K562 (cell line): Measurements from ENCODE around the gene C2orf42. TPM values are rescaled to one million over a fixed set of nuclear protein-coding genes. Genes with fewer than 3 reads are reported as not detected.

Experiments used
- CXXC5 ChIP-seq: fragments of 250-450 bp; sonication (Bioruptor Pico); IDR thresholded peaks from 2 replicates; pipeline ENCODE4 v1.8.0; 2022; ENCODE audit warnings: inconsistent platforms, mild to moderate bottlenecking, moderate library complexity
- E2F5 ChIP-seq: sonication (generic); formaldehyde crosslinking; IDR thresholded peaks from 2 replicates; pipeline ENCODE4 v1.8.0; 2022; ENCODE audit warnings: mild to moderate bottlenecking, missing genetic modification reagents
- ETV1 ChIP-seq: fragments of 450-650 bp; conservative IDR thresholded peaks from 2 replicates; pipeline ENCODE4 v1.6.1; 2016; ENCODE audit warnings: missing genetic modification characterization, control low read depth, low read depth, missing compliant biosample characterization
- HMGN3 ChIP-seq: IDR thresholded peaks from 2 replicates; pipeline ENCODE4 v1.6.1; 2011; ENCODE audit warnings: borderline replicate concordance, low read depth, mild to moderate bottlenecking, mixed read lengths, low read length; ENCODE audit not compliant: insufficient read length; ENCODE audit errors: extremely low read depth
- MIER1 ChIP-seq: fragments of 450-650 bp; IDR thresholded peaks from 2 replicates; pipeline ENCODE4 v1.6.1; 2016; ENCODE audit warnings: antibody characterized with exemption, mild to moderate bottlenecking, low read depth
- SMARCA5 ChIP-seq: fragments of 450-650 bp; IDR thresholded peaks from 2 replicates; pipeline ENCODE4 v1.6.1; 2016
- SMARCC2 ChIP-seq: fragments of 450-650 bp; IDR thresholded peaks from 2 replicates; pipeline ENCODE4 v1.6.1; 2017; ENCODE audit warnings: antibody characterized with exemption, moderate library complexity, mild to moderate bottlenecking, low read depth
- ZNF589 ChIP-seq: fragments of 200-800 bp; sonication (Bioruptor generic); IDR thresholded peaks from 2 replicates; pipeline ENCODE4 v1.6.1; 2016; ENCODE audit warnings: low read depth, missing genetic modification characterization, missing compliant biosample characterization
- polyA plus RNA-seq, 8 experiments: library from polyadenylated mRNA; depleted of rRNA in 4 of 8; stranded (reverse) in 5 of 8; unstranded in 3 of 8; fragments of >200 nt; fragmentation: Nextera tagmentation in 2 of 8; fragmentation: Illumina TruSeq in 1 of 8; extraction: Ambion mirVana in 2 of 8; extraction: Trizol in 1 of 8; gene quantifications; 2 replicates each; pipeline versions ENCODE4 v1.2.1 to v1.2.3, GENCODE V29; 2011 to 2014; ENCODE audit warnings: inconsistent platforms in 1 of 8, missing spikeins in 1 of 8
- total RNA-seq, 7 experiments: library from RNA; depleted of rRNA in 6 of 7; stranded (reverse); fragments of >200 nt in 6 of 7; fragmentation: Illumina TruSeq in 2 of 7; extraction: Trizol in 2 of 7; gene quantifications; 2 replicates each; pipeline versions ENCODE4 v1.2.1 to v1.2.3, GENCODE V29; 2011 to 2021; ENCODE audit warnings: low replicate concordance in 1 of 7
- TF ChIP-seq, protein P1 (sequence below): sonication (generic); formaldehyde crosslinking; IDR thresholded peaks from 2 replicates; pipeline ENCODE4 v1.9.0; 2022; ENCODE audit warnings: mild to moderate bottlenecking, missing genetic modification reagents
- TF ChIP-seq, protein P2 (sequence below): fragments of 200-800 bp; sonication (Bioruptor generic); IDR thresholded peaks from 2 replicates; pipeline ENCODE4 v1.6.1; 2017; ENCODE audit warnings: missing genetic modification characterization, missing compliant biosample characterization

Gene C2orf42
- total and polyA plus RNA-seq, 9 of the 15 experiments (the other 6 are each of a cell fraction or from before 2014, with no cell fraction given) = 4.6 to 10.9 (median 7.5) TPM

GRCh38 chr2:70133491-70134322 is 57.1 kb downstream of the C2orf42 start (continued):
- TF ChIP-seq HMGN3 = no peak
- TF ChIP-seq, protein P1, sequence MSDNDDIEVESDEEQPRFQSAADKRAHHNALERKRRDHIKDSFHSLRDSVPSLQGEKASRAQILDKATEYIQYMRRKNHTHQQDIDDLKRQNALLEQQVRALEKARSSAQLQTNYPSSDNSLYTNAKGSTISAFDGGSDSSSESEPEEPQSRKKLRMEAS (CRISPR knock-in tag) = no peak
- TF ChIP-seq ETV1 (tag) = peak; percentile 54; the same call in 1 of the 2 replicates
- no peak for TF ChIP-seq MIER1
- no peak for TF ChIP-seq E2F5 (CRISPR knock-in tag)
- TF ChIP-seq SMARCA5 = no peak
- peak; percentile 42 for TF ChIP-seq CXXC5
- peak; percentile 25; the same call in 1 of the 2 replicates for TF ChIP-seq ZNF589 (CRISPR knock-in tag)
- TF ChIP-seq SMARCC2 = no peak
- TF ChIP-seq, protein P2, sequence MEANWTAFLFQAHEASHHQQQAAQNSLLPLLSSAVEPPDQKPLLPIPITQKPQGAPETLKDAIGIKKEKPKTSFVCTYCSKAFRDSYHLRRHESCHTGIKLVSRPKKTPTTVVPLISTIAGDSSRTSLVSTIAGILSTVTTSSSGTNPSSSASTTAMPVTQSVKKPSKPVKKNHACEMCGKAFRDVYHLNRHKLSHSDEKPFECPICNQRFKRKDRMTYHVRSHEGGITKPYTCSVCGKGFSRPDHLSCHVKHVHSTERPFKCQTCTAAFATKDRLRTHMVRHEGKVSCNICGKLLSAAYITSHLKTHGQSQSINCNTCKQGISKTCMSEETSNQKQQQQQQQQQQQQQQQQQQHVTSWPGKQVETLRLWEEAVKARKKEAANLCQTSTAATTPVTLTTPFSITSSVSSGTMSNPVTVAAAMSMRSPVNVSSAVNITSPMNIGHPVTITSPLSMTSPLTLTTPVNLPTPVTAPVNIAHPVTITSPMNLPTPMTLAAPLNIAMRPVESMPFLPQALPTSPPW (CRISPR knock-in tag) = peak; percentile 35
